Trophoblast cell (in vitro differentiated cells and primary cell): Measurements from ENCODE around the gene FAM25G.

Experiments
- DNase-seq, 2 donors: peaks; one replicate each; pipeline ENCODE4 v3.0.0-alpha.2; 2016
- H2AFZ ChIP-seq: 2 replicates; pipeline ENCODE4 v1.6.1; 2013; ENCODE audit warnings: low read length, moderate library complexity, mild to moderate bottlenecking; ENCODE audit not compliant: insufficient read depth, poor library complexity
- H2AK5ac ChIP-seq: 2 replicates; pipeline ENCODE4 v1.6.1; 2013; ENCODE audit warnings: mild to moderate bottlenecking, low read length
- H2BK120ac ChIP-seq: 2 replicates; pipeline ENCODE4 v1.6.1; 2013; ENCODE audit warnings: low read length, mild to moderate bottlenecking, moderate library complexity; ENCODE audit not compliant: insufficient read depth, poor library complexity
- H2BK12ac ChIP-seq: 2 replicates; pipeline ENCODE4 v1.6.1; 2013; ENCODE audit warnings: mild to moderate bottlenecking, low read length, moderate library complexity
- H2BK5ac ChIP-seq: 2 replicates; pipeline ENCODE4 v1.6.1; 2013; ENCODE audit warnings: low read length, low read depth, moderate library complexity, mild to moderate bottlenecking; ENCODE audit not compliant: poor library complexity
- H3K14ac ChIP-seq: 2 replicates; pipeline ENCODE4 v1.6.1; 2013; ENCODE audit warnings: mild to moderate bottlenecking, low read length
- H3K18ac ChIP-seq: 2 replicates; pipeline ENCODE4 v1.6.1; 2013; ENCODE audit warnings: mild to moderate bottlenecking, low read length
- H3K23ac ChIP-seq: 2 replicates; pipeline ENCODE4 v1.6.1; 2013; ENCODE audit warnings: low read length
- H3K27ac ChIP-seq: 2 replicates; pipeline ENCODE4 v1.5.1; 2013; ENCODE audit warnings: low read depth, mild to moderate bottlenecking, inconsistent platforms, low read length, moderate library complexity
- H3K27me3 ChIP-seq: 2 replicates; pipeline ENCODE4 v1.6.1; 2013; ENCODE audit warnings: inconsistent platforms, mild to moderate bottlenecking, low read length, moderate library complexity; ENCODE audit not compliant: insufficient read depth
- H3K36me3 ChIP-seq, 2 experiments: 1 replicate in 1 of 2; 2 replicates in 1 of 2; pipeline ENCODE4 v1.6.1; 2013; ENCODE audit warnings: low read length in 2 of 2, mild to moderate bottlenecking in 2 of 2, moderate library complexity in 1 of 2; ENCODE audit not compliant: insufficient read depth in 2 of 2, control insufficient read depth in 1 of 2
- H3K4ac ChIP-seq: 2 replicates; pipeline ENCODE4 v1.6.1; 2013; ENCODE audit warnings: low read depth, mild to moderate bottlenecking, low read length, moderate library complexity
- H3K4me1 ChIP-seq, 2 experiments: 1 replicate in 1 of 2; 2 replicates in 1 of 2; pipeline ENCODE4 v1.6.1; 2013; ENCODE audit warnings: low read length in 2 of 2, mild to moderate bottlenecking in 2 of 2, moderate library complexity in 1 of 2; ENCODE audit not compliant: insufficient read depth in 2 of 2, control insufficient read depth in 1 of 2
- H3K4me2 ChIP-seq: 2 replicates; pipeline ENCODE4 v1.6.1; 2013; ENCODE audit warnings: inconsistent platforms, mild to moderate bottlenecking, low read length, moderate library complexity
- H3K4me3 ChIP-seq: 2 replicates; pipeline ENCODE4 v1.5.1; 2013; ENCODE audit warnings: mild to moderate bottlenecking, low read depth, low read length, inconsistent platforms
- H3K79me1 ChIP-seq: one replicate; pipeline ENCODE4 v1.6.1; 2013; ENCODE audit warnings: low read length
- H3K79me2 ChIP-seq: 2 replicates; pipeline ENCODE4 v1.6.1; 2013; ENCODE audit warnings: low read length, mild to moderate bottlenecking; ENCODE audit not compliant: control insufficient read depth, insufficient read depth, poor library complexity
- H3K9ac ChIP-seq: 2 replicates; pipeline ENCODE4 v1.6.1; 2013; ENCODE audit warnings: mild to moderate bottlenecking, low read length
- H3K9me3 ChIP-seq: 2 replicates; pipeline ENCODE4 v1.6.1; 2013; ENCODE audit warnings: low read depth, mild to moderate bottlenecking, control low read depth, inconsistent platforms, low read length; ENCODE audit not compliant: insufficient read depth
- H4K12ac ChIP-seq: 2 replicates; pipeline ENCODE4 v1.6.1; 2013; ENCODE audit warnings: low read depth, mild to moderate bottlenecking, low read length, moderate library complexity
- H4K8ac ChIP-seq: 2 replicates; pipeline ENCODE4 v1.6.1; 2013; ENCODE audit warnings: low read depth, mild to moderate bottlenecking, low read length, moderate library complexity
- H4K91ac ChIP-seq: one replicate; pipeline ENCODE4 v1.6.1; 2013; ENCODE audit warnings: low read depth, mild to moderate bottlenecking, low read length, moderate library complexity
- WGBS: extraction: QIAGEN DNeasy Blood & Tissue Kit; methylation state at CpG from one replicate; pipeline ENCODE4 v1.1.7; 2013; ENCODE audit warnings: missing lambda C conversion rate; ENCODE audit not compliant: insufficient read length, insufficient coverage; ENCODE audit errors: extremely low coverage; 5-methylcytosine and 5-hydroxymethylcytosine counted together

FAM25G gene

DNA sequence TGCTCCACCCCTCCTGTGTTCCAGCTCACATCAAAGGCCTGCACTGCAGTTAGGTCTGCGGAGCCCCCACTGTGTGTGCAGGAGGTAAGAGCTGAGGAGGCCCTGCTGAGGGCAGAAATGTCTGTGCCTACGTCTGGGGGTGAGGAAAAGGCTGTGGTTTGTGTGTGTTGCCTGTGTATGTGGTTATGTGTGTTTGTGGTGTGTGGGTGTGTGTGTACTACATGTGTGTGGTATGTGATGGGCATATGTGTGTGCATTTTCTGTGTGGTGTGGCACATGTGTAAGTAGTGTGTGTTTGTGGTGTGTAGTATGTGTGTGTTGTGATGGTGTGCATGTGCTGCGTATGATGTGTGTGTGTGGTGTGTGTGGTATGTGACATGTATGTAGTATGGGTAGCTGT, 43.8 kb downstream of the FAM25G start:
- H2BK12ac ChIP-seq: no peak overlapping the region
- H4K12ac ChIP-seq: no peak overlapping the region
- no CpG with 5 or more reads among the region's 3 CpGs for WGBS
- H2AK5ac ChIP-seq: no peak overlapping the region
- no peaks in the 10 kb centered on the region for H3K36me3 ChIP-seq
- no peak overlapping the region for H2BK120ac ChIP-seq
- H3K4me1 ChIP-seq: peaks cover under 1 to 4% of the 10 kb centered on the region in 2 experiments
- H3K79me2 ChIP-seq: no peaks in the 10 kb centered on the region
- H3K4me3 ChIP-seq: peak overlapping the region; percentile 39
- peaks cover 11% of the 10 kb centered on the region for H3K9me3 ChIP-seq
- DNase-seq: no peak
- peak overlapping the region; percentile 46 for H3K23ac ChIP-seq
- no peak overlapping the region for H2AFZ ChIP-seq
- no peak overlapping the region for H4K8ac ChIP-seq
- H3K14ac ChIP-seq: no peak overlapping the region
- no peak overlapping the region for H4K91ac ChIP-seq
- no peak overlapping the region for H3K9ac ChIP-seq
- no peak overlapping the region for H3K4ac ChIP-seq
- H3K4me2 ChIP-seq: no peak overlapping the region
- peaks cover 1% of the 10 kb centered on the region for H3K79me1 ChIP-seq
- H3K27me3 ChIP-seq: no peaks in the 10 kb centered on the region
- H2BK5ac ChIP-seq: no peak overlapping the region
- H3K18ac ChIP-seq: no peak overlapping the region
- H3K27ac ChIP-seq: no peak overlapping the region

DNA sequence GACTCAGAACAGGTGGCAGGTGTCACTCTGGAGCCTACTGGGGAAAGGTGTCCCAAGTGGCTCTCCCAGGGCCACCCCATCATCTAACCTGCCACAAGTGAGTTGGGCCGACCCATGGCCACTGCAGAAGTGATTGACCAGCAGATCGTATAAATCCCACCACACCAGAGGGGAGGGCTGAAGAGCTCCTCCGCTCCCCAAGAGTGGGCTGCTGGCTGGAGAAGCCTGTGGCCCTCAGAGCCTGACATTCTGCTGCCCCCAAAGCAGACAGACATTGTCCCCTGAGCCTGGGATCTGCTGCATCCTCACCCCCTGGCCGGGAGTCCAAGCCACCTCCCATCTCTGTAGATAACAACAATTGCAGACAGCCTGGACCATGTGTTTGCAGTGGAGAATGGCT, 44.3 kb downstream of the FAM25G start:
- no peak for DNase-seq
- WGBS: no CpG with 5 or more reads among the region's 4 CpGs
- H2AK5ac ChIP-seq: no peak overlapping the region
- H3K27ac ChIP-seq: no peak overlapping the region
- peaks cover 6% of the 10 kb centered on the region for H3K79me1 ChIP-seq
- H3K4me2 ChIP-seq: no peak overlapping the region
- peaks cover 3% of the 10 kb centered on the region for H3K79me2 ChIP-seq
- no peak overlapping the region for H3K4ac ChIP-seq
- H3K4me1 ChIP-seq: peaks cover 4 to 6% of the 10 kb centered on the region in 2 experiments
- H4K8ac ChIP-seq: no peak overlapping the region
- H3K9me3 ChIP-seq: peaks cover 11% of the 10 kb centered on the region
- no peak overlapping the region for H3K14ac ChIP-seq
- no peak overlapping the region for H3K4me3 ChIP-seq
- H3K36me3 ChIP-seq: no peaks in the 10 kb centered on the region
- H4K12ac ChIP-seq: no peak overlapping the region
- no peak overlapping the region for H2BK12ac ChIP-seq
- H3K9ac ChIP-seq: no peak overlapping the region
- H3K23ac ChIP-seq: no peak overlapping the region
- H3K27me3 ChIP-seq: no peaks in the 10 kb centered on the region
- H2AFZ ChIP-seq: no peak overlapping the region
- H3K18ac ChIP-seq: no peak overlapping the region
- H2BK5ac ChIP-seq: no peak overlapping the region
- no peak overlapping the region for H4K91ac ChIP-seq
- H2BK120ac ChIP-seq: no peak overlapping the region

DNA sequence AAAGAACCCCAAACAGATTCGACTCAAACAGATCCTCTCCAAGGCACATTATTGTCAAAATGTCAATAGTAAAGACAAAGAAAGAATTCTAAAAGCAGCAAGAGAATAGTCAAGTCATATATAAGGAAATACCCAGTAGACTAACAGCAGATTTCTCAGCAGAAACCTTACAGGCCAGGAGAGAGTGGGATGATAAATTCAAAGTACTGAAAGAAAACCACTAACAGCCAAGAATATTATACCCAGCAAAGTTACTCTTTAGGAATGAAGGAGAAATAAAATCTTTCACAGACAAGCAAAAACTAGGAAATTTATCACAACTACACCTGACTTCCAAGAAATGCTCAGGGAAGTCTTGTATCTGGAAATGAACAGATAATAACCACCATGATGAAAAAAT, 45.8 kb downstream of the FAM25G start:
- DNase-seq: no peak
- Histone ChIP-seq H2AK5ac (no peak overlapping the region), H2AFZ (no peak overlapping the region)

DNA sequence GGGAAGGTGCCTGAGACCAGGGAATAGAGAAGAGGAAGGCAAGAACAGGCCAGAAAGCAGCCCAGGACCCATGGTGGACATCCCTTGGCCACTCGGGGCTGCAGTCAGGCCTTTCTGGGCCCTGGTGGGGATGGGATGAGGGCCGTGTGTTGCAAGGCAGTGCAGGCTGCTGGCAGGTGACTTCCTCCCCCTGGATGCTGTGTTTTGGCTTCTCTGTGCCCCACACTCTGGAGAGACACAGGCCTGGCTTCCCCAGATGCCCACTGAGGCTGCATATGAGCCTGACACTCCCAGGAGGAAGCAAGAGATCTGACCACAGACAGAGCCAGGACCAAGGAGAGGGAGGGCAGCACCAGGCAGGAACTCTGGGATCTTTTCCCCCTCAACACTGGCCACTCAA, 47.5 kb downstream of the FAM25G start:
- no peak overlapping the region for H3K4me3 ChIP-seq
- H3K4ac ChIP-seq: no peak overlapping the region
- no peak for DNase-seq
- no peak overlapping the region for H4K91ac ChIP-seq
- H3K79me2 ChIP-seq: peaks cover 3% of the 10 kb centered on the region
- H3K27ac ChIP-seq: no peak overlapping the region
- no peak overlapping the region for H2BK12ac ChIP-seq
- H3K36me3 ChIP-seq: no peaks in the 10 kb centered on the region
- H4K8ac ChIP-seq: no peak overlapping the region
- no peak overlapping the region for H4K12ac ChIP-seq
- no peak overlapping the region for H3K4me2 ChIP-seq
- H2BK5ac ChIP-seq: no peak overlapping the region
- H3K23ac ChIP-seq: no peak overlapping the region
- no peak overlapping the region for H2AK5ac ChIP-seq
- H3K14ac ChIP-seq: no peak overlapping the region
- WGBS: no CpG with 5 or more reads among the region's 2 CpGs
- H3K79me1 ChIP-seq: peaks cover 9% of the 10 kb centered on the region
- H2AFZ ChIP-seq: no peak overlapping the region
- H2BK120ac ChIP-seq: no peak overlapping the region
- H3K18ac ChIP-seq: no peak overlapping the region
- H3K9ac ChIP-seq: no peak overlapping the region
- H3K9me3 ChIP-seq: peaks cover 12% of the 10 kb centered on the region
- H3K27me3 ChIP-seq: no peaks in the 10 kb centered on the region
- peaks cover 4 to 7% of the 10 kb centered on the region in 2 experiments for H3K4me1 ChIP-seq

More for the DNA sequence above, 45.8 kb downstream of the FAM25G start:
- H3K4me3 ChIP-seq: no peak overlapping the region
- no peak overlapping the region for H4K12ac ChIP-seq
- H3K4me2 ChIP-seq: no peak overlapping the region
- no peak overlapping the region for H3K18ac ChIP-seq
- peaks cover 11% of the 10 kb centered on the region for H3K9me3 ChIP-seq
- peaks cover 3% of the 10 kb centered on the region for H3K79me2 ChIP-seq
- no peak overlapping the region for H2BK5ac ChIP-seq
- H3K14ac ChIP-seq: no peak overlapping the region
- H3K9ac ChIP-seq: no peak overlapping the region
- H3K79me1 ChIP-seq: peaks cover 7% of the 10 kb centered on the region
- no peak overlapping the region for H4K8ac ChIP-seq
- no peak overlapping the region for H3K27ac ChIP-seq
- no peak overlapping the region for H3K23ac ChIP-seq
- no CpG with 5 or more reads among the region's 1 CpG for WGBS
- H2BK120ac ChIP-seq: no peak overlapping the region
- H2BK12ac ChIP-seq: no peak overlapping the region
- no peak overlapping the region for H4K91ac ChIP-seq
- no peaks in the 10 kb centered on the region for H3K27me3 ChIP-seq
- H3K4me1 ChIP-seq: peaks cover 4 to 7% of the 10 kb centered on the region in 2 experiments
- H3K36me3 ChIP-seq: no peaks in the 10 kb centered on the region
- no peak overlapping the region for H3K4ac ChIP-seq
